Measurements from ENCODE around the gene SLC16A4.
"Not testable (repeated sequence)": the region's sequence is repeated elsewhere in the genome, so short reads cannot be mapped to it uniquely, and the experiment has no call there.

The SLC16A4 gene

DNA sequence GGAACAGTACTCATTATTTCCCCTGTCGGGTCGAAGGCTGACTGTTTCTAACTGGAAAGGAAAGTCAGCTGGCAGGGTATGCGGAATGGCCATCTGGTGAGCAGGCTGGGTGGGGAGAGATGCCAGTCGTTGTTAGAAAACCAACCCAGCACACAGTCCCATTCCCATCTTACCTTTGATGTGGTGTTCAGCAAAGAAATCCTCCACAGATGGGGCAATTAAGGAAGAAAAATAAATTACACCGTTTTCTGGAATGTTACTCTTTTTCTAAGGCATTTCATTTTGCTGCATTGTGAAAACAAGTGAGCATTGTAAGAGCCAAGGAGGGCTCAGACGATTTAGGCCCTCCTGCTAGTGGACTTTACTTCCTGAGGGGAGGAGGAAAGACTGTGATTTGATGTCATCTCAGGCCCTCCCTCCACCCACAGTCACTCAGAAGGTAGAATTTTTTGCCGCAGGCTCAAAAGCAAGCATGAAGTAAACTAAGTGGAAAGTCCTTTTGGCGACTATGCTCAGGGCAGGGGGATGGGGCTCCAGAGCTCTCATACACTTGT lies at the start of gene SLC16A4:
SLC16A4 (minus strand) TSS at position 335 of the 554 bp plus-strand sequence. CDS start 1,703 bp downstream, outside the sequence.
- no peak for FAIRE-seq
- no peak for DNase-seq (ENCODE audit: low spot score)

DNA sequence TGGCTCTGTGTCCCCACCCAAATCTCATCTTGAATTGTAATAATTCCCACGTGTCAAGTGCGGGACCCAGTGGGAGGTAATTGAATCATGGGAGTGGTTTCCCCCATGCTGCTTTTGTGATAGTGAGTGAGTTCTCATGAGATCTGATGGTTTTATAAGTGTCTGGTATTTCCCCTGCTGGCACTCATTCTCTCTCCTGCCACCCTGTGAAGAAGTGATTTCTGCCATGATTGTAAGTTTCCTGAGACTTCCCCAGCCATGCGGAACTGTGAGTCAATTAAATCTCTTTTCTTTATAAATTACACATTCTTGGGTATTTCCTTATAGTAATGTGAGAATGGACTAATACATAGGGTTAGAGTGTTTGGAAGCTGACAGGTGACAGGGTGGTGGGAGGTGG lies 49.0 kb upstream of the SLC16A4 start:
- not testable (repeated sequence) for FAIRE-seq; DNase-seq (ENCODE audit: low spot score)

DNA sequence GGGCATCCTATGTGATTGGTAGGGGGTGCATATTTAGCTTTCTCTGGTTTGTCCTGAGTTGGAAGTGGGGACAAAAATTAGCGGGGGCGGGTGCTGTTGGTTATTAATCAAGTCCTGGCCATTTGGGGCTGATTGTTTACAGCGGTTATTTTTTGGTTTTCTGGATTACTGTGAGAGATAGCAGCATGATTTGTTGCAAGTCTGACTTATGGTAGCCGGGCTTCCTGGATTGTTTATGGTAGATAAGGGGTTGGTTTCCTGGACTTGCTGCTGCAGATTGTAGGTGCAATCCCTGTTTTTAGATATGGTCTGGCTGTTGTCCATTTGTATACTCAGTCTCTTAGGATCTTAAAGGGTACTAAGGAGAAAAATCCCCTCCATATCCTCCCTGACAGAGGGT lies 48.1 kb upstream of the SLC16A4 start:
- DNase-seq (ENCODE audit: low spot score) (no peak), FAIRE-seq (no peak)

- not testable (repeated sequence) for FAIRE-seq; DNase-seq (ENCODE audit: low spot score)
Measured at GRCh38 chr1:110437645-110438299, 46.9 kb upstream of the SLC16A4 start.

GRCh38 chr1:110436635-110437034 lies 45.8 kb upstream of the SLC16A4 start:
- no peak for FAIRE-seq
- DNase-seq (ENCODE audit: low spot score), result no peak

- DNase-seq (ENCODE audit: low spot score), result no peak
- FAIRE-seq, result no peak
Measured at GRCh38 chr1:110434946-110435345, 44.1 kb upstream of the SLC16A4 start.

- FAIRE-seq, result no peak
- peak; percentile 66 for DNase-seq (ENCODE audit: low spot score)
Measured at GRCh38 chr1:110433803-110434202, 43.0 kb upstream of the SLC16A4 start.

DNA sequence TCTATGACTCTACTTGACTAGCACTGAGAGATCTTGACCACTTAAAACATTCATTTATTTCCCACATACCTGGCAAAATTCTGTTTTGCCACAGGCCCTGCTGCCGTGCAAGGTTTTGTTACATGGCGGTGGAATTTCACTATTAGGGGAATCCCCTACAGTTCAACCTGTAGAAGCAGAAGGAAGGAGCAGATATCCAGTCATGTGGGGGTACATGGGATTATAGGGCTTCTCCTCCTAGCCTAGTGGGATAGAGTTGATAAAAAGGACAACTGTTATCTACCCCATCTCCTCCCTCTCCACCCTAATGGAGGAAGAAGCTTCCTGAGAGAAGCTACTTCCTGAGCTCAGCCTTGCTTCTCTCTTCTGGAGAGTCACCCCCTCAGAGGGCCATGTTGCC lies 42.4 kb upstream of the SLC16A4 start:
- FAIRE-seq (no peak), DNase-seq (ENCODE audit: low spot score) (no peak)

DNA sequence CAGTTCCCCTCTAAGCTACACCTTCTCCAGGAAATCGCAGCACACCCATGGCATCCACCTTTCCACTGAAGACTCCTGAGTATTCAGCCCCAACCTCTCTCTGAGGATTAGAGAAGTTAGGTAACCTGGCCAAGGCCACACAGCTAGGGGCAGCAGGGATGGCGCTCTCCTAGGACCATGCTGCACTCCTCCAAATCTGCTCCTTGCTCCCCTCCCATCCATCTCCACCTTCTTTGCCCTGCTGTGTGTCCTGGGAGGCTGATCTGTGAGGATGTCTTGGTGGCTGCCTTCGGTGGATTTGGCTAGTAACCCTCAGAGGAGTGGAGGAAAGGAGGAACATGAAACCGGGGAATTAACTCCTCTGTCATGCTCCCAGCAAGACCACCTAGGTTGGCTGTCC lies 40.1 kb upstream of the SLC16A4 start:
- no peak for FAIRE-seq
- no peak for DNase-seq (ENCODE audit: low spot score)

DNA sequence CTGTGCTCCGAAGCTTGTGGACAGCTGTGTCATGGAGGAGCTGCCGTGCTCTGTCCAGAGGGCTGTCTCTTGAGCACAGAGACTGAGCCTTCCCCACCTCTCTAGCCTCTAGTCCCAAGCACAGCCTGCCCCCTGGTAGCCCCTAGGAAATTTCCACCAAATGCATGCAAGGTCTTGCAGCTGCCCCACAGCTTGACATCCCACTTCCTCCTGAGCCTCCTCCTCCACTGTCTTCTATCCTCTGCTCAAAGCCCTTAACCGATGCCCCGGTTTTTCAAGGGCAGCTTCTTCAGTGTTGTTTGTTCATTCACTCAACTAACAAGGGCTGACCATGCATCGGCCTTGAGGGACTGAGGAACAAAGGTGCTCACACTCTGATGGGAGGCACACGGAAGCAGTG lies 39.5 kb upstream of the SLC16A4 start:
- FAIRE-seq (no peak), DNase-seq (ENCODE audit: low spot score) (no peak)

DNA sequence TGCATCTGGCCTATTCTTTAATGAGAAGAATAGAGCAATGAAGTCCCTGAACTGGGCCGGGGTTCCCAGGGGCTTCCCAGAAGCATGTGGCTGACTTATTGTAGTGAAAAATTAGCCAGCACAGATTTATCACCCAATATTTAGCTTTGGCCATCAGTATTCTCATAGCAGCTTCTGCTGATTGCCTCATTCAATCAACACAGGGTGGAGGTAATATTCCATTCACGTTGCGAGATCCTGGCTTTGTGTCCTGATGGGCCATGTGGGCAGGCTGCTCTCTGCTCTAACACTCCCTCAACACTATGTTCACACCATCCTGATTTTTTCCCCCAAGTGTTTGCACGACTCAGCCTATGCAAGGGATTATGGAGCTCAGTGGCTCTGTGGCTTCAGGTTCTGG lies 38.1 kb upstream of the SLC16A4 start:
- DNase-seq (ENCODE audit: low spot score) (no peak), FAIRE-seq (no peak)

- no peak for FAIRE-seq
- DNase-seq (ENCODE audit: low spot score), result no peak
Measured at GRCh38 chr1:110426854-110427253, 36.0 kb upstream of the SLC16A4 start.

- no peak for FAIRE-seq
- DNase-seq (ENCODE audit: low spot score), result no peak
Measured at GRCh38 chr1:110425612-110426152, 34.9 kb upstream of the SLC16A4 start.

- DNase-seq (ENCODE audit: low spot score) (no peak), FAIRE-seq (no peak)
Measured at GRCh38 chr1:110424699-110425611, 34.1 kb upstream of the SLC16A4 start.

- DNase-seq (ENCODE audit: low spot score), result no peak
- no peak for FAIRE-seq
Measured at GRCh38 chr1:110420874-110421793, 30.3 kb upstream of the SLC16A4 start.

DNA sequence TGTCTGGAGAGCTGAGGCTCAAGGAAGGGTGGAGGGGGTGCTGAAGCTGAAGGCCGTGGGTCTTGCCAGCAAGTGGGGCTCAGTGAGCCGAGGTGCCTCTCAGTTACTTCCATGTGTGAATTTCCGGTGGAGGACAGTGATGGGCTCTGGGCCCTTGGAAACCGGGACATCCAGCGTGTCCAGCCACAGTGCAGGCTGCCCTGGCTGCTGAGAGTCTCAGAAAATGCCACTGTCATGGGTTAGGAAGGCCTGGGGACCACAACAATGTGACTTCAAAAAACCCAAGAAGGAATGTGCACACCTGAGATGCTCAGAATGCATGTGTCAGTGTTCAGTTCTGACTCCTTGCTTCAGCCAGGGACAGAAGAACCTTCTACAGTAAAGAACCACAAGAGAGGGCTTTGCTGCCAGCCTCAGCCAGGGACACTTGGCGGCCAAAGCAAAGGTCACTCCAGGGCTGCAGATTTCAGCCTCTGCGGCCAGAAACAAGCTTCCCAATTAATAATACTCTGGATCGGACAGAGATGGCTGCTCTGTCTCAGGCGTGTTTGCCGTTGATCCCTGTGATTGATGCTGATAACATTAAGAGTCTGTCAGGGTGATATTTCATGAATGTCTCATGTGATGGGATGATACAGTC lies 29.3 kb upstream of the SLC16A4 start:
- DNase-seq (ENCODE audit: low spot score), result no peak
- no peak for FAIRE-seq

- DNase-seq (ENCODE audit: low spot score), result no peak
- FAIRE-seq, result no peak
Measured at GRCh38 chr1:110418729-110419128, 27.9 kb upstream of the SLC16A4 start.

- not testable (repeated sequence) for DNase-seq (ENCODE audit: low spot score); FAIRE-seq
Measured at GRCh38 chr1:110413045-110413444, 22.2 kb upstream of the SLC16A4 start.

DNA sequence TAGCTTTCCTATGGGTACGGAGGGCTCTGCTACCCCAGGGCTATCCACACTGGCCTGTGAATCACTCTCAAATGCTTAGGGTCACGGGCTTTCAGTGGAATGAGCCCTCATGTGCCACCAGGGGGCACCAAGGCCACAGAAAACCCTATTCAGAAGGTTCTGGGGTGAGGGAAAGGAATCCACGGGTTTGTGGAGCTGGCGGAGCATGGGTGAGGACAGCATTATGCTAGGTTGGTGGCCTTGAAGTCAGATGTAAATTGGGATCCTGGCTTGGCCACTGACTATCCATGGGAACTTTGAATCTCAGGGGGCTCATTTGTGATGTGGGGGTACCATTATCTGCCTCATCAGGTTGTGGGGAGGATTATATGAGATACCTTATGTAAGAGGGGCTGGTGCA lies 21.8 kb upstream of the SLC16A4 start:
- no peak for FAIRE-seq
- peak; percentile 74 for DNase-seq (ENCODE audit: low spot score)

- no peak for FAIRE-seq
- DNase-seq (ENCODE audit: low spot score), result no peak
Measured at GRCh38 chr1:110411173-110411735, 20.4 kb upstream of the SLC16A4 start.

Measured in urothelium cell line (cell line).